ENCODE data around the gene PYCR2. TPM values are rescaled to one million over a fixed set of nuclear protein-coding genes. Genes with fewer than 3 reads are reported as not detected.

PYCR2 gene
- total and polyA plus RNA-seq, 2 of the 8 experiments (the other 6 are each of a cell fraction or from before 2014, with no cell fraction given), result 79.3 to 84.6 TPM

GRCh38 chr1:225944387-225944786 is 20.3 kb upstream of the PYCR2 start (continued):
- no peak for TF ChIP-seq RNF2 (IDR thresholded peaks at IDR 0.05; ENCODE audit: borderline replicate concordance, low read depth, low read length, missing control alignments, poor library complexity, severe bottlenecking)
- no peak for TF ChIP-seq SAP30 (IDR thresholded peaks at IDR 0.05; ENCODE audit: insufficient read depth, insufficient replicate concordance, low read length)
- TF ChIP-seq JUN (IDR thresholded peaks at IDR 0.05; ENCODE audit: low read depth, low read length), result no peak
